SK-N-SH (cell line): ENCODE measurements around the gene DTX3L. TPM values are rescaled to one million over a fixed set of nuclear protein-coding genes. Genes with fewer than 3 reads are reported as not detected.

Source experiments
- CTCF ChIA-PET: fragments of 300-600, 350-600 bp; formaldehyde crosslinking; extraction: SDS; loops from one replicate; lab custom pipeline; 2021; lab: Yijun Ruan, JAX
- POLR2A ChIA-PET: fragments of 350-600 bp; sonication (Branson Sonifier 250); formaldehyde crosslinking; extraction: SDS; loops from one replicate; lab custom pipeline; 2020; ENCODE audit warnings: antibody characterized with exemption, inconsistent platforms; lab: Yijun Ruan, JAX
- DNase-seq: peaks from one replicate; pipeline ENCODE4 v3.0.0; 2012
- H2AFZ ChIP-seq: fragments of 200-600 bp; sonication (generic); 2 replicates; pipeline ENCODE4 v1.8.1; 2016; ENCODE audit warnings: antibody characterized with exemption, mild to moderate bottlenecking, low read depth
- H3F3A ChIP-seq: fragments of 200-600 bp; sonication (generic); replicated peaks from 2 replicates; pipeline ENCODE3; 2016; ENCODE audit warnings: antibody characterized with exemption, mild to moderate bottlenecking; ENCODE audit not compliant: insufficient read depth
- H3K27ac ChIP-seq, 2 experiments: fragments of 200-500 bp in 1 of 2; fragments of 200-600 bp in 1 of 2; sonication (Bioruptor generic) in 1 of 2; sonication (generic), shearing (Covaris generic) in 1 of 2; 2 replicates each; pipeline versions ENCODE4 v1.5.1 to v1.6.1; 2014 to 2016; ENCODE audit warnings: low read depth in 2 of 2, inconsistent platforms in 1 of 2, low read length in 1 of 2, mild to moderate bottlenecking in 1 of 2, mixed read lengths in 1 of 2
- H3K27me3 ChIP-seq: fragments of 200-600 bp; sonication (generic), shearing (Covaris generic); 2 replicates; pipeline ENCODE4 v1.6.1; 2016; ENCODE audit warnings: mixed run types; ENCODE audit not compliant: insufficient read depth
- H3K36me3 ChIP-seq, 2 experiments: fragments of 200-500 bp in 1 of 2; fragments of 200-600 bp in 1 of 2; sonication (Bioruptor generic) in 1 of 2; sonication (generic) in 1 of 2; replicated peaks in 1 of 2; 2 replicates each; pipeline versions ENCODE3 to v1.5.1; 2014 to 2016; ENCODE audit warnings: low read length in 1 of 2, mild to moderate bottlenecking in 1 of 2; ENCODE audit not compliant: insufficient read depth in 2 of 2, control insufficient read depth in 1 of 2
- H3K4me1 ChIP-seq, 2 experiments: fragments of 200-500 bp in 1 of 2; fragments of 200-600 bp in 1 of 2; sonication (Bioruptor generic) in 1 of 2; sonication (generic), shearing (Covaris generic) in 1 of 2; 2 replicates each; pipeline versions ENCODE4 v1.5.1 to v1.6.1; 2014 to 2016; ENCODE audit warnings: low read depth in 1 of 2, low read length in 1 of 2, mixed run types in 1 of 2; ENCODE audit not compliant: insufficient read depth in 2 of 2, control insufficient read depth in 1 of 2
- H3K4me2 ChIP-seq: fragments of 200-600 bp; sonication (generic), shearing (Covaris generic); 2 replicates; pipeline ENCODE4 v1.6.1; 2017; ENCODE audit warnings: mixed run types
- H3K4me3 ChIP-seq, 2 experiments: fragments of 200-500 bp in 1 of 2; fragments of 200-600 bp in 1 of 2; sonication (Bioruptor generic) in 1 of 2; sonication (generic), shearing (Covaris generic) in 1 of 2; 2 replicates each; pipeline versions ENCODE4 v1.5.1 to v1.8.1; 2014 to 2016; ENCODE audit warnings: low read depth in 2 of 2, inconsistent platforms in 1 of 2, low read length in 1 of 2, mild to moderate bottlenecking in 1 of 2, mixed read lengths in 1 of 2, moderate library complexity in 1 of 2
- H3K79me2 ChIP-seq: fragments of 200-600 bp; sonication (generic); 2 replicates; pipeline ENCODE4 v1.8.1; 2017; ENCODE audit warnings: mild to moderate bottlenecking; ENCODE audit not compliant: insufficient read depth
- H3K9ac ChIP-seq: fragments of 200-600 bp; sonication (generic); 2 replicates; pipeline ENCODE4 v1.6.1; 2017; ENCODE audit warnings: mixed run types
- H3K9me2 ChIP-seq: fragments of 200-600 bp; sonication (generic); 2 replicates; pipeline ENCODE4 v1.6.1; 2017; ENCODE audit warnings: mixed run types
- H3K9me3 ChIP-seq: fragments of 200-600 bp; sonication (generic); 2 replicates; pipeline ENCODE4 v1.6.1; 2017; ENCODE audit warnings: mixed run types, mild to moderate bottlenecking, moderate library complexity
- H4K20me1 ChIP-seq: fragments of 200-600 bp; sonication (generic); 2 replicates; pipeline ENCODE4 v1.6.1; 2017; ENCODE audit warnings: mild to moderate bottlenecking, mixed run types; ENCODE audit not compliant: insufficient read depth
- EP300 ChIP-seq, 2 experiments: IDR thresholded peaks; 2 replicates each; pipeline versions ENCODE4 v1.4.0 to v1.6.1; 2012; ENCODE audit warnings: borderline replicate concordance in 1 of 2, low read depth in 1 of 2, low read length in 1 of 2
- FOSL2 ChIP-seq: IDR thresholded peaks from 2 replicates; pipeline ENCODE4 v1.4.0; 2012; ENCODE audit warnings: low read depth, mild to moderate bottlenecking, moderate library complexity, borderline replicate concordance
- FOXM1 ChIP-seq: IDR thresholded peaks from 2 replicates; pipeline ENCODE4 v1.4.0; 2012; ENCODE audit warnings: low read depth, mild to moderate bottlenecking
- GABPA ChIP-seq: IDR thresholded peaks from 2 replicates; pipeline ENCODE4 v1.4.0; 2012; ENCODE audit warnings: low read depth, mild to moderate bottlenecking
- GATA2 ChIP-seq: sonication (generic); formaldehyde crosslinking; IDR thresholded peaks from 2 replicates; pipeline ENCODE4 v1.5.0; 2020; ENCODE audit warnings: mild to moderate bottlenecking, missing genetic modification reagents
- JUND ChIP-seq: IDR thresholded peaks from 2 replicates; pipeline ENCODE4 v1.4.0; 2012
- NFIC ChIP-seq: IDR thresholded peaks from 2 replicates; pipeline ENCODE4 v1.4.0; 2012; ENCODE audit warnings: borderline replicate concordance
- RXRA ChIP-seq: IDR thresholded peaks from 2 replicates; pipeline ENCODE4 v1.4.0; 2012; ENCODE audit warnings: low read depth, mild to moderate bottlenecking, borderline replicate concordance
- SIN3A ChIP-seq: IDR thresholded peaks from 2 replicates; pipeline ENCODE4 v1.6.1; 2012; ENCODE audit warnings: low read depth, mild to moderate bottlenecking, low read length, moderate library complexity, borderline replicate concordance
- WGBS: methylation state at CpG from one replicate; pipeline ENCODE4 v1.1.6; 2017; ENCODE audit warnings: low lambda C conversion rate; 5-methylcytosine and 5-hydroxymethylcytosine counted together
- polyA plus RNA-seq, 3 experiments: library from polyadenylated mRNA; depleted of rRNA; stranded (reverse); fragments of >200 nt; gene quantifications; 2 replicates each; pipeline ENCODE4 v1.2.3, GENCODE V29; 2012
- TF ChIP-seq, protein P1 (sequence below): IDR thresholded peaks from 2 replicates; pipeline ENCODE4; 2012
- TF ChIP-seq, protein P2 (sequence below): IDR thresholded peaks from 2 replicates; pipeline ENCODE4 v1.4.0; 2012; ENCODE audit warnings: low read depth, borderline replicate concordance
- TF ChIP-seq, protein P3 (sequence below): fragments of 150-350 bp; IDR thresholded peaks from 2 replicates; pipeline ENCODE4 v1.6.1; 2016; ENCODE audit warnings: mild to moderate bottlenecking, low read depth, low read length
- TF ChIP-seq, protein P4 (sequence below): fragments of 150-350 bp; IDR thresholded peaks from 2 replicates; pipeline ENCODE4 v1.6.1; 2017; ENCODE audit warnings: antibody characterized with exemption, low read length, low read depth, borderline replicate concordance

Gene DTX3L
- polyA plus RNA-seq, 1 of the 3 experiments (the other 2 are of a cell fraction): 2.7 TPM

DNA sequence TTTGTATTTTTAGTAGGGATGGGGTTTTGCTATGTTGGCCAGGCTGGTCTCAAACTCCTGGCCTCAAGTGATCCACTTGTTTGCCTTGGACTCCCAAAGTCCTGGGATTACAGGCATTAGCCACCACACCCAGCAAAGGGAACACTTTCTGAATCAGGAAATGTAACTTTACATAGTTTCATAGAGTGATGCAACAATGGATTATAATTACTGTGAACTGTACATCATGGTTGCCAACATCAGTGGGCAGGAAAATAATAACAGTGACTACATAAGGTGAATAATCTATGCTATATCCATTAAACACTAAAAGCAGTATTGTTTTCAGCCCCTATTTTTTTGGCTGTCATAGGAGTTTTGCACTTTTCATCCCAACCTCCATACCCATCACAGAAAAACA, 44.4 kb upstream of the DTX3L start:
- Histone ChIP-seq H3K9me2 (peaks cover 2% of the 10 kb centered on the region; the same call in 1 of the 2 replicates), H3K4me1 (no peaks in the 10 kb centered on the region), H3F3A (no peaks in the 10 kb centered on the region), H3K27me3 (no peaks in the 10 kb centered on the region), H3K79me2 (no peaks in the 10 kb centered on the region), H3K27ac (no peak overlapping the region), H2AFZ (no peak overlapping the region), H3K4me3 (no peak overlapping the region), H3K36me3 (no peaks in the 10 kb centered on the region), H3K9ac (no peak overlapping the region), H3K9me3 (no peaks in the 10 kb centered on the region), H4K20me1 (no peaks in the 10 kb centered on the region), H3K4me2 (no peak overlapping the region)
- ChIA-PET CTCF (no interaction called here), POLR2A (no interaction called here)
- TF ChIP-seq RXRA (no peak), GABPA (no peak), SIN3A (no peak), JUND (no peak), NFIC (no peak), FOXM1 (no peak), EP300 (IDR thresholded peaks at IDR 0.05; ENCODE audit: borderline replicate concordance in 1 of 2, low read depth in 1 of 2, low read length in 1 of 2) (no peak)
- TF ChIP-seq, protein P1, sequence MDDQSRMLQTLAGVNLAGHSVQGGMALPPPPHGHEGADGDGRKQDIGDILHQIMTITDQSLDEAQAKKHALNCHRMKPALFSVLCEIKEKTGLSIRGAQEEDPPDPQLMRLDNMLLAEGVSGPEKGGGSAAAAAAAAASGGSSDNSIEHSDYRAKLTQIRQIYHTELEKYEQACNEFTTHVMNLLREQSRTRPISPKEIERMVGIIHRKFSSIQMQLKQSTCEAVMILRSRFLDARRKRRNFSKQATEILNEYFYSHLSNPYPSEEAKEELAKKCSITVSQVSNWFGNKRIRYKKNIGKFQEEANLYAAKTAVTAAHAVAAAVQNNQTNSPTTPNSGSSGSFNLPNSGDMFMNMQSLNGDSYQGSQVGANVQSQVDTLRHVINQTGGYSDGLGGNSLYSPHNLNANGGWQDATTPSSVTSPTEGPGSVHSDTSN: no peak
- TF ChIP-seq, protein P2, sequence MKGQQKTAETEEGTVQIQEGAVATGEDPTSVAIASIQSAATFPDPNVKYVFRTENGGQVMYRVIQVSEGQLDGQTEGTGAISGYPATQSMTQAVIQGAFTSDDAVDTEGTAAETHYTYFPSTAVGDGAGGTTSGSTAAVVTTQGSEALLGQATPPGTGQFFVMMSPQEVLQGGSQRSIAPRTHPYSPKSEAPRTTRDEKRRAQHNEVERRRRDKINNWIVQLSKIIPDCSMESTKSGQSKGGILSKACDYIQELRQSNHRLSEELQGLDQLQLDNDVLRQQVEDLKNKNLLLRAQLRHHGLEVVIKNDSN: no peak
- TF ChIP-seq, protein P3, sequence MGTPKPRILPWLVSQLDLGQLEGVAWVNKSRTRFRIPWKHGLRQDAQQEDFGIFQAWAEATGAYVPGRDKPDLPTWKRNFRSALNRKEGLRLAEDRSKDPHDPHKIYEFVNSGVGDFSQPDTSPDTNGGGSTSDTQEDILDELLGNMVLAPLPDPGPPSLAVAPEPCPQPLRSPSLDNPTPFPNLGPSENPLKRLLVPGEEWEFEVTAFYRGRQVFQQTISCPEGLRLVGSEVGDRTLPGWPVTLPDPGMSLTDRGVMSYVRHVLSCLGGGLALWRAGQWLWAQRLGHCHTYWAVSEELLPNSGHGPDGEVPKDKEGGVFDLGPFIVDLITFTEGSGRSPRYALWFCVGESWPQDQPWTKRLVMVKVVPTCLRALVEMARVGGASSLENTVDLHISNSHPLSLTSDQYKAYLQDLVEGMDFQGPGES: no peak
- DNase-seq: no peak

DNA sequence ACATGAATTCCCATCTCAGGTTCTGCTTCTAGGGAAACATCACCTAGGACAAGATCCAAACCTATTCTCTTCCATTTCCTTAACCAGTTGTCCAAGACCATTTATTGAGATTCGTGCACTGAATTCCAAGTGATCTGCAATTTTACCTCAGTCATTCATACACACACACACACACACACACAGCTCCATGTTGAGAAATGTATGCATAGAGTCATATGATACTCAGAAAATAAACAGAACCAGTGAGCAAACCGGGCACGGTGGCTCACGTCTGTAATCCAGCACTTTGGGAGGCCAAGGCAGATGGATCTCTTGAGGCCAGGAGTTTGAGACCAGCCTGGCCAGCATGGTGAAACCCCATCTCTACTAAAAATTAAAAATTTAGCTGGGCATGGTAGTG, 43.3 kb upstream of the DTX3L start:
- Histone ChIP-seq H3K27ac (no peak overlapping the region), H3K27me3 (no peaks in the 10 kb centered on the region), H3K36me3 (no peaks in the 10 kb centered on the region), H2AFZ (no peak overlapping the region), H3K4me3 (no peak overlapping the region), H3K9me2 (peaks cover 4% of the 10 kb centered on the region; the same call in 1 of the 2 replicates), H3F3A (no peaks in the 10 kb centered on the region), H3K4me2 (no peak overlapping the region), H3K9ac (no peak overlapping the region)
- CTCF ChIA-PET: no interaction called here
- POLR2A ChIA-PET: no interaction called here
- DNase-seq: no peak
- WGBS: 93% methylated on average over 4 of the region's 4 CpGs
- TF ChIP-seq, protein P2: no peak
- TF ChIP-seq NFIC (no peak), JUND (no peak), FOSL2 (no peak), GATA2 (CRISPR knock-in tag) (no peak)
- TF ChIP-seq, protein P4, sequence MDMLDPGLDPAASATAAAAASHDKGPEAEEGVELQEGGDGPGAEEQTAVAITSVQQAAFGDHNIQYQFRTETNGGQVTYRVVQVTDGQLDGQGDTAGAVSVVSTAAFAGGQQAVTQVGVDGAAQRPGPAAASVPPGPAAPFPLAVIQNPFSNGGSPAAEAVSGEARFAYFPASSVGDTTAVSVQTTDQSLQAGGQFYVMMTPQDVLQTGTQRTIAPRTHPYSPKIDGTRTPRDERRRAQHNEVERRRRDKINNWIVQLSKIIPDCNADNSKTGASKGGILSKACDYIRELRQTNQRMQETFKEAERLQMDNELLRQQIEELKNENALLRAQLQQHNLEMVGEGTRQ: no peak
- TF ChIP-seq, all 33 proteins: peak for 0
- no peaks in the 10 kb centered on the region for H3K4me1 ChIP-seq
- no peaks in the 10 kb centered on the region for H3K9me3 ChIP-seq
- H4K20me1 ChIP-seq: no peaks in the 10 kb centered on the region
- no peaks in the 10 kb centered on the region for H3K79me2 ChIP-seq
